ENCODE data around the gene GRID2.

DNA sequence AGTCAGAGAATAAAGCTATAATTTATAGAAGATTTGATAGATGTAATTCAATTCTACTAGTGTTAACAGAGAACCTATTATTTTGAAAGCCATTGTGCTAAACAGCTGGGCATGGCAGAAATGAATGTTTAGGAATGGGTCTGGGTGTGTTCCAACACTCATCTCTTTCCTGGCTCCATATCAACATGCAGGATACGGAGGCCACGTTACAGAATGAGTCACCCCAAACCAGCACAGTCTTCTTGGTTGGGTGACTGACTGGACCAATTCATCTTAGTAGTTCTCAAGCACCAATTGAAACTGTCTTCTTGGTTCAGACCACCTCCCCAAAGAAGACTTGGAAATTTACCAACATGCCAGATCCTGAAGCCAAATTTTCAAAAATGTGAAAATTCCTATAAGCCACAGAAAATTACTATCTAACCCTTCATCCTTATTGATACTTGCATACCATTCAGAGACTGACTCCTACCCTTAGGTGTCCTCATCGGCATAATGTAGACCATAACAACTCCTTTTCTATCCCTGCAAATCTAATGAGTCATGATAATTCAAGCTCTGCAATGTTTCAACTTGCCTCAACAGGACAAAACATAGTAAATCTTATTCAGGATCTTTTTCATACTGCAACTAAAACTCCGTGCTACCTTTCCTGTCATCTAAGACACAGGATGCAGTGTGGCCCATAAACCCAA, 1472.8 kb downstream of the GRID2 start:
- no peak for TF ChIP-seq ZNF785 (CRISPR knock-in tag; IDR thresholded peaks at IDR 0.05)
- TF ChIP-seq, protein P1, sequence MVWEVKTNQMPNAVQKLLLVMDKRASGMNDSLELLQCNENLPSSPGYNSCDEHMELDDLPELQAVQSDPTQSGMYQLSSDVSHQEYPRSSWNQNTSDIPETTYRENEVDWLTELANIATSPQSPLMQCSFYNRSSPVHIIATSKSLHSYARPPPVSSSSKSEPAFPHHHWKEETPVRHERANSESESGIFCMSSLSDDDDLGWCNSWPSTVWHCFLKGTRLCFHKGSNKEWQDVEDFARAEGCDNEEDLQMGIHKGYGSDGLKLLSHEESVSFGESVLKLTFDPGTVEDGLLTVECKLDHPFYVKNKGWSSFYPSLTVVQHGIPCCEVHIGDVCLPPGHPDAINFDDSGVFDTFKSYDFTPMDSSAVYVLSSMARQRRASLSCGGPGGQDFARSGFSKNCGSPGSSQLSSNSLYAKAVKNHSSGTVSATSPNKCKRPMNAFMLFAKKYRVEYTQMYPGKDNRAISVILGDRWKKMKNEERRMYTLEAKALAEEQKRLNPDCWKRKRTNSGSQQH (CRISPR knock-in tag; IDR thresholded peaks at IDR 0.05), result no peak
- no peak for TF ChIP-seq SP2 (IDR thresholded peaks at IDR 0.05; ENCODE audit: extremely low read depth, low read depth, low read length, poor library complexity, severe bottlenecking)
- no peak for TF ChIP-seq POLR2AphosphoS5 (IDR thresholded peaks at IDR 0.05; ENCODE audit: control insufficient read depth, insufficient read depth, low read depth, low read length)
- TF ChIP-seq TEAD1 (CRISPR knock-in tag; IDR thresholded peaks at IDR 0.05), result no peak
